Fibroblast of skin of left quadriceps (primary cell): ENCODE measurements around the gene NAT10.

Experiments used
- DNase-seq, 2 experiments: peaks; one replicate each; pipeline ENCODE4 v3.0.0-alpha.2; 2013; ENCODE audit warnings: low read depth in 2 of 2

Gene NAT10

DNA sequence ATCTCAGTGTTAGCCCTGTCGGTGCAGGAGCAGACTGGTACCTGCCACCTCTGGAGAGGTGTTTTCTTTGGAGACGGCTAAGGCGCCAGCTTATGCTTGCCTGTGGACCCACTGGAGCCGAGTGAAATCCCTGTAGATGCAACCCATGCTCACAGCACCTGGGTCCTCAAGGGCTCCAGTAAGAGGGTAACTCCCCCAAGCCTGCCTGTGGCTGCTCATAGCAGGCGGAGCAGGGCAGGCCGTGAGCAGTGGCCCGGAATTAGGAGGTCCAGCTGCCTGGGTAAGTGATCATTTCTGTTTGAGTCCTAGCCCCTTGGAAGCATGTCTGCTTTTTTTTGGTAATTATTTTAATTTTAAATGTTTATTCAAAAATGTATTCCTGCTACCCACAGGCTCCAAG is 43.8 kb downstream of the NAT10 start:
- no peak for DNase-seq

GRCh38 chr11:34149786-34150185 is 44.4 kb downstream of the NAT10 start:
- DNase-seq: no peak

DNA sequence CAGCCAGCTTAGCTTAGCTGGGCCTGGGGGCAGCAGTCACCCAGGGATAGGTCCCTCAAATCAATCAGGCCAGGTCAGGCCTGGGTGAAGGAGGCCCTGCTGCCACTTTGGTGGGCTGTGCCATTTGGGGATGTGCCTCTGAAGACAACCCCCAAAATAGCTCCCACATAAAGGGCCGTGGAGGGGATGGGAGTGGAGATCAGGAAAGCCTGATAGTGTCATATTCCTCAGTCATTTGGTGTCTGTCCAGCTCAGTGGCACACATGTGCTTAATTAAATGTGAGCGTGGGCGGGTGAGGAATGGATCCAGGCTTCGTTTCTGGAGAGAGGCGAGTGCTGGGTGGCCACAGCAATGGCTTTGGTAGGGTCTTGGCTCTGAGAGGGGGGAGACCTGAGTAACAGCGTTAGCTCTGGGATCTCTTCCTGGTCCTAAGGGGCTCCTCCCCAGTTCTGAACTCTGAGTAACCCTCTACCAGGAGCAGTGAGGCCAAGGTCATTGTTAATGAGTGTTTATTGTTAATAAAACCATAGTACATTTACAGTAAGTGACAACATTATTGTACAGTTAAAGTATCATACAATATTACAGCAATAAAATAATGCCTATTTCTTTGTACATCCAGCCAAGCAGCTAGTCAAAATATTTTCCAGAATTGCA is 45.2 kb downstream of the NAT10 start:
- peak; percentile 20 to 35 for DNase-seq

GRCh38 chr11:34151166-34151565 is 45.7 kb downstream of the NAT10 start:
- no peak for DNase-seq

- no peak for DNase-seq
Measured at GRCh38 chr11:34151916-34152845, 46.8 kb downstream of the NAT10 start.

DNA sequence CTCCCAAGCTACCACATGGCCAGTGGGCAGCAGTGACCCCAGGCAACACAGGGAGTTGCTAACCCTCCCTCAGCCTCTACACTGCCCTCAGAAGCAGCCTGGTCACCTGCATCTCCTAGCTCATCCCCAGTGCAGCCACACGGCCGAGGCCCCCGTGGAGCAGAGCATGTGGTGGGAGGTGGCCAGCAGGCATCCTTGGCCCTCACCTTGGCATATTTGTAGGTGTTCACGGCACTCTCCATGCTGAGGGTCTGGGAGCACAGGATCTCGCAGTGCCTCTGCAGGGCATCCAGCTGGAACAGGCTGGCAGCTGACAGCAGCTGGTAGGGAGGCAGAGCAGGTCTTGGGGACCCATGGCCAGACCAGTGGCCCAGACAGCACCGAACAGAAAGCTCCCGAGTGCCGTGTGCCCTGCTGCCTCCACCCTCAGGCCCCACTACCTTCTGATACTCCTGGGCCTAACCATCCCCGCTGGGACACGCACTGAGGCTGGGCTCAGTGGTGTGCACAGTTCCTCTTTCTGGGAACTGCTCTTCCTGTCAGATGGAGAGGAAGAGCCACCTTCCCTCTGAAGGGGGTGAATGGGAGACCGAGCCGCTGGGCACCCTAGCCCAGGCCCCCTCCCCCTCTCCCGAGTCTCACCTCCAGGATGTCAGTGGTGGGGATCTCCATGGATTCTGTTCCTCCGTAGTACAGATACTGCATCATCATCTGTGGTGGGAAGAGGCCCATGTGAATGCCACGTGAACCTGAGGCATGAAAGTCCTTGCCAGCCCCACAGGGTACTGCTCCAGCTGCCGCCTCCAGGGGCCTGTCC is 48.8 kb downstream of the NAT10 start:
- no peak for DNase-seq

DNA sequence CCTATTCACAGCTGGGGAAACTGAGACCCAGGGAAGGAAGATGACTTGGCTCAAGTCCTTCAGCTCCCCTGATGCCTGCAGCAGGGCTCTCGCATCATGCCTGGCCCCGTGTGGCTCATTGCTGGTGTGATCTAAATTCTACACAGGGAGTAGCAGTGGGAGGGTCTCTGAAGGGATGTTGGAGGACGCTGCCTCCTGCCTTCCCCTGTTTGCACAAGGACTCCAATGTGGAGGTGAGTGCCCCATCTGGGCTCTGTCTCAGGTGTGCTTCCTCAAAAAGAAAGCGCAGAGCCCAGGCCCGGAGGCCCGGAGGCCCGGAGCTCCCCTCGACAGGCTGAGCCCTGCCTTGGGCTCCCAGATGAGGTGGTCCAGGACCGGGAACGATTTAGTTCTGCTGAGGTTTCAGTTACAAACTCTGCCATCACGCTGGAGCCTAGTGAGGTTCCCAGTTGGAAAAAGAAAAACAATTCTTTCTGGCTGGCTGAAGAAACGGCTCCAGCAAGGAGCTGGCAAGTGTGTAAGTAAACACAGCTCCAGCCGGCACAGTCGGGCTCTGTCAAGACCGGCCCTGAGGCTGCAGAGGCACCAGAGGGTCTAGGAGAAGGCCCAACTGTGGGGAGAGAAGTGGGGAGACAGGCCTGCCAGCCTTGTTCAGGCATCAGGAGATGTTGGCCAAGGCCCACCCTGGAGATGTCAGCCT is 49.8 kb downstream of the NAT10 start:
- DNase-seq: no peak

DNA sequence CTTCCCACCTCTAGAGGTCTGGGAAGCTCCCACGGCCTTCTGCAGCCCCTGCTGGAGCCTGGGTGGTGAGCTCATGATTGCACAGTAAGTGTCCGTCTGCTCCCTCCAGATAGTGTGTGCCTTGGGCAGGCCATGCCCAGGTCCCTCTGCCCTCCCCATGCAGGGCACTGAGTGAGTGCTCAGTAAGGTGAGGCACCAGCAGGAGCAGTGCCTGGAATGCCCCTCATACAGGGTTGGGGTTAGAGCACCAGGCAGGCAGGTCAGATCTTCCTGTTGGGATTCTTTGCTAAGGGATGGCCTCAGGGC is 50.3 kb downstream of the NAT10 start:
- DNase-seq: no peak

GRCh38 chr11:34157163-34157562 is 51.7 kb downstream of the NAT10 start:
- DNase-seq: no peak

- DNase-seq: no peak
Measured at GRCh38 chr11:34158661-34159060, 53.2 kb downstream of the NAT10 start.

GRCh38 chr11:34160049-34160721 is 54.8 kb downstream of the NAT10 start:
- DNase-seq: no peak

DNA sequence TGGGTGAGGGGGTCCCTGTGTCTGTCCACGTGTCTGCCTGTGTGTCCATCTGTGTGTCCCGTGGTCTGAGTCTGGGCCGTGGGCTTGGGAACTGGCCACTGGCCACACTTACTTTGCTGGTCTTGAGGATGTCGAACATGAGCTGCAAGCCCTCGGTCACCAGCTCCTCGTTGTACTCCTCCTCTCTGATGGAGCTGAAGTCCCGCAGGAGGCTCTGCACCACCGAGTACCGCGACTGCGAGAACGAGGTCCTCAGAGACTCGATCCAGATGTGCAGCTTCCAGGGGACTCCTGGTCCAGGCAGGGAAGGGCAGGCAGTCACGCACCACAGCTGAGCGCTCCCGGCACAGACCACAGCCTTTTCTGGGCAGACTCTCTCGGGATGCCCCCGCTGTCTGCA is 55.4 kb downstream of the NAT10 start:
- DNase-seq: no peak

DNA sequence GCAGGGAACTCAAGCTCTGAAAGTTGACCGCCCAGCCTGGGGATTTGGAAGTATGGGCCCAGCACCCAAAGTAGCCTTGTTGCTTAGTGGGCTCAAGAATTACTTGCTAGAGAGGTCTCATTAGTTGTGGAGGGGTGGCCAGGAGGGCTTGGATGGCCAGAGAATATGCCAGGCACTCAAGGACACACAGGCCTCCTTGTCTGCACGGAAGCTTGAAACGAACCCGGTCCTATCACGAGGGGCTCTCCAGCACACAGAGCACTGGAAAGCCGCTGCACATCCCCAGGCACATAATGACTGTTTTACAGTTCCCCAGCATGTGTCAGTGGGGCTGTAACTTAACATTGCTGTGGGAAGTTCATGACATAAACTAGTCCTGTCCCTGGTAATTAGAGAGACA is 55.9 kb downstream of the NAT10 start:
- DNase-seq: no peak

GRCh38 chr11:34161812-34162492 is 56.5 kb downstream of the NAT10 start:
- DNase-seq: no peak

DNA sequence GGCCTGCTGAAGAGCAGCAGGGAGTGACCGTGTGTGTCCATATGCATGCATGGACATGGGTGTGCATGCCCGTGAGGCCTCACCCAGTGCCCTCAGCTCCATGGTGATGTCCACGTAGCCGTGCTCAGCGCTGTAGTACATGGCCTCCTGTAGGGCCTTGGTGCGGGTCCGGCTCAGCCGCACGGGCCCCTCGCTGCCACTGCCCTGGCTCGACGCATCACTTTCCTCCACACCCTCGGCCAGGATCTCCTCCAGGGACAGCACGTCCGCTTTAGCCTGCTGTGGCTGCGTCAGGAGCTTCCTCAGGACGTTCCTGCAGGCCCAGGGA is 57.0 kb downstream of the NAT10 start:
- no peak for DNase-seq

DNA sequence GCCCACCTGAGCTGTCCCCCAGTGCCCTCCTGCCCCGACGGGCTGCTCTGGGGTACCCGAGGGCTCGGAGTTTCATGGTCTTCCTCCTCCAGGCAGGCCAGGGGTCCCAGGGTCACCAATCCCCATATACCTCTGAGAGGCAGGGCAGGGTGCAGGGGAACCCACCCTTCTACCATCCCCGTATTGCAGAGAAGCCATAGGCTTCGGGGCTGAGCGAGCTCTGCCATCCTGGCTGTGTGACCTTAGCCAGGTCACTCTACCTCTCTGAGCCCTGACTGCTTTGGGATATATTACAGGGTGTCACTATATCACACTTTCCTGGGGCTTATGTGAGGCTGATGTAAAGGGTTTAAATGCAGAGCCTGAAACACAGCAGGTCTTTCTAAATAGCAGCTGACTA is 57.4 kb downstream of the NAT10 start:
- DNase-seq: no peak

DNA sequence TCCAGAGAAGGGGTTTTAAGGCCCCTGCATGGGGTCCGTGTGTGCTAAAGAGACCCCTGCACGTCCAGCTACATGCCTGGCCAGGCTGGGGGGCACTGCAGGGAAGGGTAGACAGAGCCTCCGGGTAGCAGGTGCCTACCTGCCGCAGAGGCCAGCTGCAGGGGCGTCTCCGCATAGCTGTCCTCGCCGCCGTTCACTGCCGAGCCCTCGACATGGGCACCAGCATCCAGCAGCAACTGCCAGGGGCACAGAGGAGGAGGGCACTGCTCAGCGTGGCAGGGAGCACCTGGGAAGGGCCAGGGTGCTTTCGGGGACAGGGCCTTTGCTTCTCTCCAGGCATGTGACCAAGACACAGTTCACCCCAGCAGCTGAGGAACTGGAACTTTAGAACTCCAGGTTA is 59.7 kb downstream of the NAT10 start:
- DNase-seq: no peak

- no peak for DNase-seq
Measured at GRCh38 chr11:34165786-34166555, 60.5 kb downstream of the NAT10 start.

- no peak for DNase-seq
Measured at GRCh38 chr11:34166806-34167740, 61.6 kb downstream of the NAT10 start.
